ENCODE data around the gene HSP90AB1.

The HSP90AB1 gene

GRCh38 chr6:44246663-44247337 lies at the start of gene HSP90AB1:
HSP90AB1 (plus strand) TSS chr6:44247101; CDS start chr6:44248630, 1,529 bp downstream.
- peak; percentile 93 for DNase-seq

- no peak for DNase-seq
These were observed 48.2 kb upstream of the HSP90AB1 start for GRCh38 chr6:44198684-44199083.

DNA sequence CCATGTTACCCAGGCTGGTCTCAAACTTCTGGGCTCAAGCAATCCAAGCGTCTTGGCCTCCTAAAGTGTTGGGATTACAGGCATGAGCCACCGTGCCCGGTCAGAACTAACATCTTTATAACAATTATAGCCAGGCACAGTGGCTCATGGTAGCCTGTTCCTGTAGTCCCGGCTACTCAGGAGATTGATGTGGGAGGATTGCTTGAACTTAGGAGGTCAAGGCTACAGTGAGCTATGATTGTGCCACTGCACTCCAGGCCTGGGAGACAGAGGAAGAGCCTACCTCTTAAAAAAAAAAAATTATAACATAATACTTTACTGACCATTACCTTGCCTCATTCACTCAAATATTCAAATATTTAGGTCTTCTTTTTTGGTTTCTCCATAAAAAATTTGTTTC lies 47.0 kb upstream of the HSP90AB1 start:
- no peak for DNase-seq

GRCh38 chr6:44201200-44201599 lies 45.7 kb upstream of the HSP90AB1 start:
- DNase-seq = no peak

- DNase-seq = no peak
These were observed 45.1 kb upstream of the HSP90AB1 start for GRCh38 chr6:44201638-44202303.

DNA sequence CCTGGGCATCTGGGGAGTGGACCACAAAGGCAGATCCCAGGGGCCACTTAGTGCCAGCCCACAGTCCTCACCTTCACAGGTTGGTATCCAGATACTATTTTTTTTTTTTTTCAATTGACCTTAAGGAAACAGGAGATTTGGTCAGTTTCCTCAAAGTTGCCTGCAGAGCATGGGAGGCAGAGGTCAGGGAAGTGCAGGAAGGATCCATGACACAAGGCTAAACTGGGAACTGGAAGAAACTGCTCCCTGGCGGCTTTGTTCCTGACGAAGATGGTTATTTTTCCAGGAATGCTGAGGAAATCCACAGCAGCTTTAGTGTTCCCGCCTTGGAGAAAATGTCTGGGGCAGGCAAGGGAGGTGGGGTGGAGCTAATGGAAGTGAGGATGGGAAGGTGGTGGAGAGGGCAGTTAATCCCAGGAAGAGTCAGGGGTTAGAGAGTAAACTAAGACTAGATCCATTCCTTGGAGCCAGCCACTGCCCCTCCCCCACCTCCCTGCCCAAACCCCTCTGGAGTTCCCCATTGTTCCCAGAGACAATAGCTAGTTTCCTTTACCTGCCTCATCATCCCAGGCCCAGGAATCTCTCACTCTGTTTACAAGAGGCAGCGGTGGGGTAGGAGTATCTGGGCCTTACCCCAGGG lies 44.4 kb upstream of the HSP90AB1 start:
- no peak for DNase-seq

DNA sequence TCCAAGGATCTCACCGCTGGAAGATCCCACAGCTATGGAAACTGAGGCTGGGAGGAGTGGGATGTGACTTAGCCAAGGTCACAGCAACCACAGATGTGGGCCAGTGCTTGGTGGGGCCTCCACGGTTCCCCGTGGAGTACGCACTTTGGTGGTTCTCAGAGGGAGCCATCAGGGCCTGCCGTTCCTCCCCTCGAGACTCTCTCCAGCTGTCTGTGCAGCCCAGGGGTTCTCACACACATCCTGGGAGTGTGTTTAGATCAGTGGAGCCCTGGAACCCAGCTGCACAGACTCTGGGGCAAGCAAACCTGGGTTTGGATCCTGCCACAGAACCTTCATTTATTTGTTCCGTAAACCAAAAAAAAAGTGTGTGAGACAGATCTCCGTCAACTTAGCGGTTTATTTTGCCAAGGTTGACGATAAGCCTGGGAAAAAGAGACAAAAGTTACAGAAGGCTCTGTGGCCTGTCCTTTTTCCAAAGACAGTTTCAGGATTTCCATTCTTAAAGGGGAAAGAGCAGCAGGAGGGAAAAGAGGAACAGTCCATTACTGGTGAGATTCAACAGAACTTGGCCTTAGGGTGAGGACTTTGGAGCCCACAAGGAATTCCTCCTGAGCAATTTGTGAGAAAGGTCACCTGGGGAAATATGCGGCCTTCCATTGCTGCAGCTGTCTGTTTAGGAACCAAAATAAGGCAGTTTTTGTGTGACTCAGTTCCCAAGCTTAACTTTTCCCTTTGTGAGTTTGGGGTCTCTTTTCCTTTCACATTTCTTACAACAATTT lies 43.7 kb upstream of the HSP90AB1 start:
- DNase-seq = no peak

DNA sequence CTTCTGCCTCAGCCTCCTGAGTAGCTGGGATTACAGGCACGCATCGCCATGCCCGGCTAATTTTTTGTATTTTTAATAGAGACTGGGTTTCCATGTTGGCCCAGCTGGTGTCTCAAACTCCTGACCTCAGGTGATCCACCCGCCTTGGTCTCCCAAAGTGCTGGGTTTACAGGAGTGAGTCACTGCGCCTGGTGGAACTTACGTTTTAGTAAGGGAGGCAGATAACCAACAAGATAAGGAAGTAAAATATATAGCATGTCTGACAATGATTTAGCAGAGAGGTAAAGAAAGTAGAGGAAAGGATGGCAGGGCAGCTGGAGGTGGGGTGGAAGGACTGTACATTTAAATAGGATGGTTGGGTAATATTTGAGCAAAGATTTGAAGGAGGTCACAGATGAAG lies 42.9 kb upstream of the HSP90AB1 start:
- DNase-seq = no peak

GRCh38 chr6:44207966-44208365 lies 38.9 kb upstream of the HSP90AB1 start:
- DNase-seq = no peak

GRCh38 chr6:44211284-44211683 lies 35.6 kb upstream of the HSP90AB1 start:
- DNase-seq = no peak

DNA sequence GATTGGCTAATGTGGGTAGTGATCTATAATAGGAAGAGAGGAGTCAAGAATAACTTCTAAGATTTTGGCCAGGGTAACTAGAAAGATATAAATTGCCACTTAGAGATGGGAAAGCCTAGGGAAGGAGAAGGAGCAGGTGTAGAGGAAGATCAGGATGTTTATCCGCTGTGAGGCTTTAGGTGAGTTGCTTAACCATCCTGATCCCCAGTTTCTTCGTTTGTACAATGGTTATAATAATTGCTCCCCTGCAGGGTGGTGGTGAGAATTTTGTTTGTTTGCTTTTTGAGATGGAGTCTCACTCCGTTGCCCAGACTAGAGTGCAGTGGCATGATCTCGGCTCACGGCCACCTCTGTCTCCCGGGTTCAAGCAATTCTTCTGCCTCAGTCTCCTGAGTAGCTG lies 32.6 kb upstream of the HSP90AB1 start:
- no peak for DNase-seq

GRCh38 chr6:44216677-44217331 lies 30.1 kb upstream of the HSP90AB1 start, which contains the start of gene MYMX:
MYMX (plus strand) TSS chr6:44216926; CDS start chr6:44217472, 546 bp downstream.
- no peak for DNase-seq

GRCh38 chr6:44217332-44218143 lies 29.4 kb upstream of the HSP90AB1 start:
- no peak for DNase-seq

GRCh38 chr6:44219053-44219814 lies 27.7 kb upstream of the HSP90AB1 start:
- no peak for DNase-seq

DNA sequence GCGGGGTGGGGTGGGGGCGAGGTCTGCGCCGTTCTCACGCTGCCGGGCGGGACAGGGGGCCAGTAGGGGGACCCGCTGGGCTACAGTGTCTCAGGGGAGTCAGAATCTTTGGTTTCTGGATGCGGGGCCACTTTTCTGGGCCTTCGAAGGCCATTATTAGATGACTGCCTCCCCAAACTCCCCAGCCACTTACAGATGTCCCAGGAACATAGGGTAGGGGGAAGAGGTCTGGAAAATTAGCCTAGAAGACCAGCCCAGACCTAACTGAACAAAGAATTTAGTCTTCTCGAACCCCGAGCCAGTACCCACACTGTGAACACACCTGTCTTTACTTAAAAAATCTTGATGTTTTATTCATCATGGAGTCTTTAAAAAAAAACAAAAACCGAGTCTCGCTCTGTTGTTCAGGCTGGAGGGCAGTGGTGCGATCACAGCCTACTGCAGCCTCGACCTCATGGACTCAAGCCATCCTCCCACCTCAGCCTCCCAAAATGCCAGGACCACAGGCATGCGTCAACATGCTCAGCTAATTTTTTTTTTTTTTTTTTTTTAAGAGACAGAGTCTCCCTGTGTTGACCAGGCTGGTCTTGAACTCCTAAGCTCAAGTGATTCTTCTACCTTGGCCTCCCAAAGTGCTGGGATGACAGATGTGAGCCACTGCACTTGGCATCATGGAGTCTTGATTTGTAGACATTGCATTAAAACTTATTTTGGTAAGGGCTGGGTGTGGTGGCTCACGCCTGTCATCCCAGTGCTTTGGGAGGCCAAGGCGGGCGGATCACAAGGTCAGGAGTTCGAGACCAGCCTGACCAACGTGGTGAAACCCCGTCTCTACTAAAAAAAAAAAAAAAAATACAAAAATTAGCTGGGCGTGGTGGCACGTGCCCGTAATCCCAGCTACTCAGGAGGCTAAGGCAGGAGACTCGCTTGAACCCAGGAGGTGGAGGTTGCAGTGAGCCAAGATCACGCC lies 26.8 kb upstream of the HSP90AB1 start:
- DNase-seq = no peak

DNA sequence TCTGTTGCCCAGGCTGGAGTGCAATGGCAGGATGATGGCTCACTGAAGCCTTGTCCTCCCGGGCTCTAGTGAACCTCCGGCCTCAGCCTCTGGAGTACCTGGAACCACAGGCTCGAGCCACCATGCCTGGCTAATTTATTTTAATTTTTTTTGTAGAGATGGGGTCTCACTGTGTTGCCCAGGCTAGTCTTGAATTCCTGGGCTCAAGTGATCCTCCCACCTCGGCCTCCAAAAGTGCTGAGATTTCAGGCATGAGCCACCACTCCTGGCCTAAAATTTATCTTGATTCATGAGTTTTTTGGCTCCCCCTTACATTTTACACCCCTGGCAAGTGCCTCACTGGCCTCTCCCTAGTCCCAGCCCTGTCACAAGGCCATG lies 26.0 kb upstream of the HSP90AB1 start:
- no peak for DNase-seq

DNA sequence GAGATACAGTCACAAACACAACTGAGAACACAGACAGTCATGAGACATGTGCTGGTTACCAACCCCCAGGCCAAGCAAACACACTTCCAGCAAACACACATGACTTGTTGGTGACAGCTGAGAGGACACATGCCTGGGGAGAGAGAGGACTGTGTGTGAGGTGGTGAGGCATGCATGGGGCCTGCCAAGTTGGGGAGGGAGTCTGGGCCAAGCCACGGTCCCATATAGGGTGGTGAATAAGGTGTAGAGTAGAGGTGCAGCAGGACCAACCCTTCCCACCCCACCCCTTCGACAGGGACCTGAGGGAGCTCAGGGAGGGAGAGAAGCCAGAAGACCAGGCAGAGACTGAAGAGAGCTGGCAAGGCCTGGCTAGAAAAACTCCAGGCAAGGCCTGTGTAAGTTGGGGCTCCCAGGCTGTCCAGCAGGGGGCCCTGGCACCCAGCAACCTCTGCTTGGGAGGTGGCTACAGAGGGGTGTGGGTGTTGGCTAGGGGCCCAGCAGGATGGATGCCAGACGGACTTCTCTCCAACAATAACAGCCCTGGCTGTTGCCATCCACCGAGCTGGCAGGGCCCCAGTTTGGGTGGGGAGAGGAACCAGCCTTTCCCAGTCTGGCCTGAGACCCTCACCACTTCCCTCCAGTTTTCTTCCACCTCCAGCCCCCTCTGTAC lies 25.5 kb upstream of the HSP90AB1 start:
- peak; percentile 62 for DNase-seq

GRCh38 chr6:44221961-44222335 lies 25.0 kb upstream of the HSP90AB1 start:
- DNase-seq = no peak
